ENCODE measurements around the gene VPS25.
A peak's percentile ranks its signal among the peaks of the same experiment; 100 is the strongest.

Gene VPS25

DNA sequence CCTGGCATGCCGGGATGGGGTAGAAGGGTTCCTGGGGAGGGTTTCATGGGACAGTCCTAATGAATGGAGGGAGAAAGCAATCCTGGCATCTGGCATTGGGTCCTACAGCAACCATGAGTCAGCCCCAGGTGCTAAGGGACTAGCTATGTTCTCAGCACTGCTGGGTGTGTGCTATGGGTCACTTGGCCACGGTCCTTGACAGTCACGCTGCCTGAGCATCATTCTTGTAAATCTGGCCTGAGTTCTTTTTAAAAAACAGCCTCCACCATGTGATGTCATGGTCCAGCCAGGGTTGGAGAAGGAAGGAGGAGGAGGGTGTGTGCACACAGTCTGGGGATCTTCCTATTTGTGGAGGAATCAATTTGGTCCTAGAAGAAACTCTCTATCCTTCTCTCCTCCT is 18.5 kb upstream of the VPS25 start:
- no peak overlapping the region for H3K27ac ChIP-seq (ENCODE audit: insufficient read depth in 1 of 2, low read depth in 1 of 2, low read length in 2 of 2, poor library complexity in 1 of 2, severe bottlenecking in 2 of 2)
- H3K27me3 ChIP-seq (replicated peaks in 2 of 5; ENCODE audit: control insufficient read depth in 4 of 5, insufficient read depth in 5 of 5, low read length in 4 of 5), result peaks cover 0 to 12% (median 6%) of the 10 kb centered on the region in 5 experiments
- POLR2A ChIA-PET, result no interaction called here
- H3K4me1 ChIP-seq (ENCODE audit: control extremely low read depth in 1 of 4, control insufficient read depth in 4 of 4, insufficient read depth in 4 of 4, low read length in 3 of 4), result peaks cover 3 to 14% (median 8%) of the 10 kb centered on the region in 4 experiments
- H3K9me3 ChIP-seq (ENCODE audit: control extremely low read depth in 1 of 5, control insufficient read depth in 4 of 5, insufficient read depth in 2 of 5, low read depth in 1 of 5, low read length in 4 of 5), result no peaks in the 10 kb centered on the region
- 92% methylated on average over 2 of the region's 3 CpGs for WGBS (ENCODE audit: insufficient coverage)
- DNase-seq, result no peak
- H3K4me3 ChIP-seq (ENCODE audit: control insufficient read depth in 1 of 7, extremely low read depth in 1 of 7, insufficient read depth in 4 of 7, low read depth in 2 of 7, low read length in 6 of 7), result no peak overlapping the region
- CTCF ChIA-PET, result interaction anchor here (1.2 kb wide), 1 partner anchor 9 kb away, joined by 8 read pairs; no protein-coding TSS in a partner anchor
- no peaks in the 10 kb centered on the region for H3K36me3 ChIP-seq (ENCODE audit: control insufficient read depth in 4 of 4, insufficient read depth in 4 of 4, low read length in 3 of 4)

GRCh38 chr17:42759982-42760651 is 13.1 kb upstream of the VPS25 start:
- H3K36me3 ChIP-seq (ENCODE audit: control insufficient read depth in 4 of 4, insufficient read depth in 4 of 4, low read length in 3 of 4), result no peaks in the 10 kb centered on the region
- peaks cover 2 to 44% (median 20%) of the 10 kb centered on the region in 5 experiments for H3K27me3 ChIP-seq (replicated peaks in 2 of 5; ENCODE audit: control insufficient read depth in 4 of 5, insufficient read depth in 5 of 5, low read length in 4 of 5)
- CTCF ChIA-PET, result interaction anchor here (0.8 to 2.7 kb wide), 5 partner anchors 12 to 182 kb away, joined by 3 to 10 read pairs (median 4); partner anchors contain the start of gene VPS25
- DNase-seq, result no peak
- no peak overlapping the region for H3K27ac ChIP-seq (ENCODE audit: insufficient read depth in 1 of 2, low read depth in 1 of 2, low read length in 2 of 2, poor library complexity in 1 of 2, severe bottlenecking in 2 of 2)
- H3K9me3 ChIP-seq (ENCODE audit: control extremely low read depth in 1 of 5, control insufficient read depth in 4 of 5, insufficient read depth in 2 of 5, low read depth in 1 of 5, low read length in 4 of 5), result no peaks in the 10 kb centered on the region
- H3K4me1 ChIP-seq (ENCODE audit: control extremely low read depth in 1 of 4, control insufficient read depth in 4 of 4, insufficient read depth in 4 of 4, low read length in 3 of 4), result peaks cover 0 to 14% (median 11%) of the 10 kb centered on the region in 4 experiments
- WGBS (ENCODE audit: insufficient coverage), result 77% methylated on average over 8 of the region's 11 CpGs
- H3K4me3 ChIP-seq (ENCODE audit: control insufficient read depth in 1 of 7, extremely low read depth in 1 of 7, insufficient read depth in 4 of 7, low read depth in 2 of 7, low read length in 6 of 7), result peak overlapping the region in 1 of 7 experiments; percentile 62
- POLR2A ChIA-PET, result no interaction called here

DNA sequence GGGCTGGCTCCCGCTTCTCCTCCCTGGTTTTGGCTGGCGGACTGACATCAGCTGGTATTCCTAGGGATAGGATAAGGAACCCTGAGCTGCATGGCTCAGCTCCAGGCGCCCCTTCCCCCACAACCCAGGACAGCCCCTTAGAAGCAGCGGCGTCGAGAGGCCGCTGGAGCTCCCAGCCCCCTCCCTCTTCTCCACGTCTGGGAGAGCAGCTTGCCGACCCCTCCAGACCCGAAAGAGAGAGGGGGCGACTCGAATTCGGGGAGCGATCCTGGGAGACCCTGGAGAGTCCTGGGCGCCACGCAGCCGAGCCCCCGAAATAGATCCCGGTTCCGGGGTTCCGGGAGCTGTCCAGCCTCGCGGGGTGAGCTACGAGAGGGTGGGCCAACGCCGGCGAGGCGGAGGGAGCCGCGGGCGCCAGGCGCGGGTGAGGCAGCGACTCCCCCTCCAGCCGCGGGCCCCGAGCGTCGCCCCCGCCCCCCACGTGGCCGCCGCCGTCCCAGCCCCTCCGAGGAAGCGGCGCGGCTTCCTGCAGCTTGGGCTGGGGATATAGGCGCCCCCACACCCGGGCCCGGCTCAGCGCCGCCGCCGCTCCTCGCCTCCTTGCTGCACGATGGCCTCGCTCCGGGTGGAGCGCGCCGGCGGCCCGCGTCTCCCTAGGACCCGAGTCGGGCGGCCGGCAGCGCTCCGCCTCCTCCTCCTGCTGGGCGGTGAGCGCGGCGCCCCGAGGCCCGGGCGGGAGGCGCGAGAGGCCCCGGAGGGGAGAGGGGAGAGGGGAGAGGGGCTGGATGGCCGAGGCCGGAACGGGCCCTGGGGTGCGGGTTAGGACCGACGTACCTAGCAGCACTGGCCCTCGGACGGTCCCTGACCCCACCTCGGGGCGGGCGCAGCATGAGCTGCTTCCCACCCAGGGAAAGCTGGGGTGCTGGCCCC is 12.3 kb upstream of the VPS25 start, which contains the start of gene RAMP2:
RAMP2 (plus strand) TSS at position 576 of the 930 bp plus-strand sequence; CDS start at position 611, 35 bp downstream.
- peak in 2 of 3 donors; percentile 46 to 54 for DNase-seq
- Histone ChIP-seq H3K4me1 (ENCODE audit: control extremely low read depth in 1 of 4, control insufficient read depth in 4 of 4, insufficient read depth in 4 of 4, low read length in 3 of 4) (peaks cover 0 to 14% (median 11%) of the 10 kb centered on the region in 4 experiments), H3K27ac (ENCODE audit: insufficient read depth in 1 of 2, low read depth in 1 of 2, low read length in 2 of 2, poor library complexity in 1 of 2, severe bottlenecking in 2 of 2) (no peak within 1 kb of the TSS), H3K27me3 (replicated peaks in 2 of 5; ENCODE audit: control insufficient read depth in 4 of 5, insufficient read depth in 5 of 5, low read length in 4 of 5) (peaks cover 2 to 44% (median 20%) of the 10 kb centered on the region in 5 experiments), H3K9me3 (ENCODE audit: control extremely low read depth in 1 of 5, control insufficient read depth in 4 of 5, insufficient read depth in 2 of 5, low read depth in 1 of 5, low read length in 4 of 5) (no peaks in the 10 kb centered on the region), H3K36me3 (ENCODE audit: control insufficient read depth in 4 of 4, insufficient read depth in 4 of 4, low read length in 3 of 4) (no peaks in the 10 kb centered on the region), H3K4me3 (ENCODE audit: control insufficient read depth in 1 of 7, extremely low read depth in 1 of 7, insufficient read depth in 4 of 7, low read depth in 2 of 7, low read length in 6 of 7) (peak within 1 kb of the TSS in 5 of 7 experiments; percentile 27 to 62 (median 45))
- WGBS (ENCODE audit: insufficient coverage), result 5% methylated on average over 83 of the region's 92 CpGs
- ChIA-PET CTCF (interaction anchor here (0.7 to 3.4 kb wide), 11 partner anchors 11 to 182 kb away, joined by 3 to 23 read pairs (median 4); partner anchors contain the start of genes PSMC3IP, RETREG3 and VPS25), POLR2A (no interaction called here)

GRCh38 chr17:42761638-42762037 is 11.6 kb upstream of the VPS25 start:
- no peak for DNase-seq
- ChIA-PET CTCF (interaction anchor here (0.7 to 3.4 kb wide), 8 partner anchors 10 to 183 kb away, joined by 3 to 23 read pairs (median 5); partner anchors contain the start of genes PSMC3IP, RETREG3 and VPS25), POLR2A (no interaction called here)
- Histone ChIP-seq H3K36me3 (ENCODE audit: control insufficient read depth in 4 of 4, insufficient read depth in 4 of 4, low read length in 3 of 4) (no peaks in the 10 kb centered on the region), H3K9me3 (ENCODE audit: control extremely low read depth in 1 of 5, control insufficient read depth in 4 of 5, insufficient read depth in 2 of 5, low read depth in 1 of 5, low read length in 4 of 5) (no peaks in the 10 kb centered on the region), H3K27ac (ENCODE audit: insufficient read depth in 1 of 2, low read depth in 1 of 2, low read length in 2 of 2, poor library complexity in 1 of 2, severe bottlenecking in 2 of 2) (no peak overlapping the region), H3K4me3 (ENCODE audit: control insufficient read depth in 1 of 7, extremely low read depth in 1 of 7, insufficient read depth in 4 of 7, low read depth in 2 of 7, low read length in 6 of 7) (peak overlapping the region in 2 of 7 experiments; percentile 16 to 62), H3K27me3 (replicated peaks in 2 of 5; ENCODE audit: control insufficient read depth in 4 of 5, insufficient read depth in 5 of 5, low read length in 4 of 5) (peaks cover 2 to 44% (median 20%) of the 10 kb centered on the region in 5 experiments), H3K4me1 (ENCODE audit: control extremely low read depth in 1 of 4, control insufficient read depth in 4 of 4, insufficient read depth in 4 of 4, low read length in 3 of 4) (peaks cover 0 to 14% (median 11%) of the 10 kb centered on the region in 4 experiments)
- WGBS (ENCODE audit: insufficient coverage), result 69% methylated on average over 8 of the region's 12 CpGs

GRCh38 chr17:42766124-42766523 is 7.1 kb upstream of the VPS25 start:
- H3K27ac ChIP-seq (ENCODE audit: insufficient read depth in 1 of 2, low read depth in 1 of 2, low read length in 2 of 2, poor library complexity in 1 of 2, severe bottlenecking in 2 of 2), result no peak overlapping the region
- no peak overlapping the region for H3K4me3 ChIP-seq (ENCODE audit: control insufficient read depth in 1 of 7, extremely low read depth in 1 of 7, insufficient read depth in 4 of 7, low read depth in 2 of 7, low read length in 6 of 7)
- DNase-seq, result no peak
- no peaks in the 10 kb centered on the region for H3K36me3 ChIP-seq (ENCODE audit: control insufficient read depth in 4 of 4, insufficient read depth in 4 of 4, low read length in 3 of 4)
- POLR2A ChIA-PET, result no interaction called here
- no peaks in the 10 kb centered on the region for H3K9me3 ChIP-seq (ENCODE audit: control extremely low read depth in 1 of 5, control insufficient read depth in 4 of 5, insufficient read depth in 2 of 5, low read depth in 1 of 5, low read length in 4 of 5)
- H3K27me3 ChIP-seq (replicated peaks in 2 of 5; ENCODE audit: control insufficient read depth in 4 of 5, insufficient read depth in 5 of 5, low read length in 4 of 5), result peaks cover 0 to 19% (median 8%) of the 10 kb centered on the region in 5 experiments
- 97% methylated on average over 5 of the region's 6 CpGs for WGBS (ENCODE audit: insufficient coverage)
- CTCF ChIA-PET, result interaction anchor here (1.2 to 1.3 kb wide), 2 partner anchors 183 to 188 kb away, joined by 3 to 4 read pairs; partner anchors contain the start of gene PSMC3IP
- H3K4me1 ChIP-seq (ENCODE audit: control extremely low read depth in 1 of 4, control insufficient read depth in 4 of 4, insufficient read depth in 4 of 4, low read length in 3 of 4), result peaks cover 0 to 7% (median 5%) of the 10 kb centered on the region in 4 experiments

DNA sequence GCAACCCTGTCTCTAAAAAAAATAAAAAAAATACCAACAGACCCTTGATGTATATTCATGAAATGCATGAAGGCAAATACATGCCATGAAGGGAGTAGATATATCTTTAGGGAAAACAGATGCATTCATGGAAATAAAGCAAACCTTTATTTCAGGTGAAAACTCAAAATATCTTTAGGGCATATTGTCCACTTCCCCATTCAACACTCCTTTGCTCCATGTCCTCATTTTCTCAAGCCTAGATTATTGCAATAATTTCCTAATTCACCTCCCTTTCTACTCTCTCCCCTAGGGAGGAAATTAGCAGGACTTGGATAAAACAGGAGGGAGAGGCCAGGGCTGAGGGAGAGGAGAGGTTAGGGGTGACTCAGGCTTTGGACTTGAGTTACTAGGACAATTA is 5.7 kb upstream of the VPS25 start:
- Histone ChIP-seq H3K27me3 (replicated peaks in 2 of 5; ENCODE audit: control insufficient read depth in 4 of 5, insufficient read depth in 5 of 5, low read length in 4 of 5) (peaks cover 0 to 5% (median 0%) of the 10 kb centered on the region in 5 experiments), H3K27ac (ENCODE audit: insufficient read depth in 1 of 2, low read depth in 1 of 2, low read length in 2 of 2, poor library complexity in 1 of 2, severe bottlenecking in 2 of 2) (no peak overlapping the region), H3K4me1 (ENCODE audit: control extremely low read depth in 1 of 4, control insufficient read depth in 4 of 4, insufficient read depth in 4 of 4, low read length in 3 of 4) (peaks cover 0 to 1% (median under 1%) of the 10 kb centered on the region in 4 experiments), H3K36me3 (ENCODE audit: control insufficient read depth in 4 of 4, insufficient read depth in 4 of 4, low read length in 3 of 4) (no peaks in the 10 kb centered on the region), H3K4me3 (ENCODE audit: control insufficient read depth in 1 of 7, extremely low read depth in 1 of 7, insufficient read depth in 4 of 7, low read depth in 2 of 7, low read length in 6 of 7) (no peak overlapping the region), H3K9me3 (ENCODE audit: control extremely low read depth in 1 of 5, control insufficient read depth in 4 of 5, insufficient read depth in 2 of 5, low read depth in 1 of 5, low read length in 4 of 5) (no peaks in the 10 kb centered on the region)
- POLR2A ChIA-PET, result no interaction called here
- CTCF ChIA-PET, result interaction anchor here (0.6 kb wide), 1 partner anchor 41 kb away, joined by 4 read pairs; no protein-coding TSS in a partner anchor
- no peak for DNase-seq

Measured in common myeloid progenitor, CD34-positive (primary cell).